ENCODE results near the gene C13orf46. TPM values are rescaled to one million over a fixed set of nuclear protein-coding genes. Genes with fewer than 3 reads are reported as not detected.

Gene C13orf46
- polyA plus RNA-seq, 3 donors, result 0.06 to 0.18 (median 0.15) TPM

DNA sequence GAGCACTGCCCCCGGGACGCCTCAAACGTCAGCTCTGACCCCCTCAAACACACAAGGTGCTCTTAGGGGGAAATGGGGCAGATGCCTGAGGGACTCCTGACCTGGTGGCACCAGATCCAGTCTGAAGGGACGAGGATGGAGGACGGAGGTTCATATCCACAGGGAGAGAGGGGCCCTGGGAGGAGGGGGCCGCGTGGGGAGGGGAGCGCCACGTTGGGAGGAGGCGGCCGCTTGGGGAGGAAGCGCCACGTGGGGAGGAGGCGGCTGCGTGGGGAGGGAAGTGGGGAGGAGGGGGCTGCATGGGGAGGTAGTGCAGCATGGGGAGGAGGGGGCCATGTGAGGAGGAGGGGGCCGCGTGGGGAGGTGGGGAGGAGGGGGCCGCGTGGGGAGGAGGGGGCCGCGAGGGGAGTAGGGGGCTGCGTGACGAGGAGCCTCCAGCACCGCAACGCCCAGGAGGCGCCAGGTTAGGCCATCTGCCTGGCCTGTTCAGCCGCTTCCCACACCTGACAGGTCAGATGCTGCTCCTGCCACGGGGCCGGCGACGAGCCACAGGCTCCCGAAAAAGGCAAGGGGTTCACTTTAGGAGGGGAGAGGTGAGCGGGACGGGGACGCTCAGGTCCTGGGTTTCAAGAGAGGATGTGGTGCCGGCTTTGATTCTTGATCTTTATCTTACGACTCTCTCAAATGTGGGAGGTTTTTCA lies 36.7 kb upstream of the C13orf46 start:
- no peak for DNase-seq

DNA sequence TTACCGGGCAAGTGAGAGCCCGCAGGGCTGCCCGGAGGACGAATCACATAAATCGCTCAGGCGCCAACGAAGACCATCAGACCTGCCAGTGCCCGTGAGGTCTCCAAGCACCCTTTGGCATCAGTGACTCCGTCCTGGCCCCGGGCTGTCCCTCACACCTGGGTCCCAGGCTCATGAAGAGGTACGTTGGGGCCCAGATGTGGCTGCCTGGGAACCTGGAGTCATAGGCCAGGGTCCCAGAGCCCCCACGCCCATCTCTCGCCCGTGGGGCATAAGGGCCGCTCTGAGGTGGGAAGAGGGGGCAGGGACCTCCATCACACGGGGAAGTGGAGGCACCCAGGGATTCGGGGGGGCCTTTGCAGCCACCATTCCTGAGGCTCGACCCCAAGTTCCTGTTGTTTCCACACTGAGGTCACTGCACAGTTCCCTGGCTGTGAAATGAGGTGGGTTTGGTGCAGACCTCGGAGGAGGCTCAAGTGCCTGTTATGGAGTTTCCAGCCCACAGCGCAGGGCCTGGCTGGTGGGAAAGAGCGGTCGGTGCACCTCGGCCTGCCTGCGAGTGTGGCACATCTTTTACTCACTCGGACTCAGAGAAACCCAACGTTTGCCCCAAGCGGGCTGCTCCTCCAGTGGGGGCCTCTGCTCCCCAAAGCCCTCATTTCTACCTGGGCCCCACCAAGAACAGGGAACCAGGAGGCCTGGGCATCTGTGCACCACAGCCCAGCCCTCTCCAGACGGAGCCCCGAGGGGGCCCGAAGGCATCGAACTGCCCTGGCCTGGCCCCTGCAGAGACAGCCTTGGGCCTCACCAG lies 35.9 kb upstream of the C13orf46 start:
- DNase-seq, result no peak

- DNase-seq, result no peak
Measured at GRCh38 chr13:114008964-114009589, 35.2 kb upstream of the C13orf46 start.

GRCh38 chr13:114007566-114007965 lies 33.7 kb upstream of the C13orf46 start:
- no peak for DNase-seq

DNA sequence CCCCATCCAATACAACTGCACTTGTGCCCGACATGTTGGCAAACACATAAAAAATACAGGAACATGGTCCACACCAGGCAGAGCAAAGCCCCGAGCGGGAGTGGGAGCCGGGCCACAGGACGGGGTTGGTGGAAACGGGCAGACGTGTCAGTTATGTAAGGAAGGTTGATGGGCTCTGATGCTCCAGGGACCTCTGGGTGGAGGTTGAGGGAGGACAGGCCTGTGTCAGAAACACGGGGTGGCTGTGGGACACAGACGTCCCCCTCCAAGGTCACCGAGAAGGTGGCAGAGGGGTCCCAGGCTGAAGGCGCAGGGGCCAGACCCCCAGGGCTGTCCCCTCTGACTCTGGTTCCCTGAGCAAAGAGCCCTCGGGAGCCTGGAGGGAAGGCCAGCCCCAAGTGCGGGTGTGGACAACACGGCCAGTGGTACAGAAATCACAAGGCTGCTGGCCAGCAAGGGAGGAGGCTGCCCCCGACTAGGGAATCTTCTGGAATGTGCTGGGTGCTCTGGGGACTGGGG lies 31.4 kb upstream of the C13orf46 start:
- no peak for DNase-seq

- no peak for DNase-seq
Measured at GRCh38 chr13:114004420-114005205, 30.7 kb upstream of the C13orf46 start.

- DNase-seq, result no peak
Measured at GRCh38 chr13:114002771-114003321, 29.0 kb upstream of the C13orf46 start.

- no peak for DNase-seq
Measured at GRCh38 chr13:114002009-114002544, 28.2 kb upstream of the C13orf46 start.

GRCh38 chr13:114001331-114002008 lies 27.6 kb upstream of the C13orf46 start:
- DNase-seq, result no peak

DNA sequence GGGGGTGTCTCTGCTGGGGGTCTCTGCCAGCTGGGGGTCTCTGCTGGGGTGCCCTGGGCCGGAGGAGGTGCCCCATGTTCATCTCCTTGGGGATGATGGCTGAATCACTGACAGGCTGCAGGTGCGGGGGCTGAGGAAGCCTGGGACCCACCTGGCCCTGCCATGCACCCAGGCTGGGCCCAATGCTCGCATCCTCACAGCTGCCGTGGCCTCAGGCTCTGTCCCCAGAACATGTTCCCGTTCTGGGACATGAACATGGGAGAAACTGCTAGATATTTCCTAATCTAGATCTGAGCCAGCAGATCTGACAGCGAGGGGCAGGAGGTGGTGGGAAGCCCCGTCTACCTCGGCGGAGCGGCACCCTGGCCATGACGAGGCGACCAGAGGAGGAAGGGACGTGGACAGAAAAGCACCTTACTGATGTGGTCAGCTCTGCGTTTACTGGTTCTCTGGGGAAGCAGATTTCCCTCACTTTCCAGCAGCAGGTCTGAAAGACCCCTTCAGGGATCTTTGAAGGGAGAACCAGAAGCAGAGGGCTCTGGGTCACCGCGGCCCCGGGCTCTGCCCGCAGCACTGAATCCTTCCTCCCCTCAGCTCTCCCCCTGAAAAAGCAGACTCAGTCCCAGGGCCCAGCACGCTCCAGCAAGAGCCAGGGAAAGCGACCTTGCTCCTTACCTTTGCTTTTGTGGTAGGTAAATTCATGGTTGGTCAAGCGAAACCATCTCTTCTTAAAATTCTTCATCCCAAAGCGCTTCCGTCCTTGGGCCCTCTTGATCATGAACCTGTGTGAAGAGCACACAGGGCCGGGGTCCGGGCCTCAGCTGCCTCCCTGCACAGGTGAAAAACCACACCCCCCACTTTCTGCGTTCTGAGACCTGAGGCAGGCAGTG lies 26.5 kb upstream of the C13orf46 start:
- DNase-seq, result no peak

DNA sequence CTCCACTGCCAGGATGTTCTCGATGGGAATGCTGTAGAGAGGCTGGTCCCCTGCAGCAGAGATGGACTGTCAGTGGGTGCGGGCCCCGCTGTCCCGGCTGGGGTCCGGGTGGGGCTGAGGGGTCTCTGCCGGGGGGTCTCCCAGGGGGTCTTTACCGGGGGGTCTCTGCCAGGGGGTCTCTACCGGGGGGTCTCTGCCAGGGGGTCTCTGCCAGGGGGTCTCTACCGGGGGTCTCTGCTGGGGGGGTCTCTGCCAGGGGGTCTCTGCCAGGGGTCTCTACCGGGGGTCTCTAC lies 25.7 kb upstream of the C13orf46 start:
- DNase-seq, result no peak

- no peak for DNase-seq
Measured at GRCh38 chr13:113998781-113999617, 25.1 kb upstream of the C13orf46 start.

DNA sequence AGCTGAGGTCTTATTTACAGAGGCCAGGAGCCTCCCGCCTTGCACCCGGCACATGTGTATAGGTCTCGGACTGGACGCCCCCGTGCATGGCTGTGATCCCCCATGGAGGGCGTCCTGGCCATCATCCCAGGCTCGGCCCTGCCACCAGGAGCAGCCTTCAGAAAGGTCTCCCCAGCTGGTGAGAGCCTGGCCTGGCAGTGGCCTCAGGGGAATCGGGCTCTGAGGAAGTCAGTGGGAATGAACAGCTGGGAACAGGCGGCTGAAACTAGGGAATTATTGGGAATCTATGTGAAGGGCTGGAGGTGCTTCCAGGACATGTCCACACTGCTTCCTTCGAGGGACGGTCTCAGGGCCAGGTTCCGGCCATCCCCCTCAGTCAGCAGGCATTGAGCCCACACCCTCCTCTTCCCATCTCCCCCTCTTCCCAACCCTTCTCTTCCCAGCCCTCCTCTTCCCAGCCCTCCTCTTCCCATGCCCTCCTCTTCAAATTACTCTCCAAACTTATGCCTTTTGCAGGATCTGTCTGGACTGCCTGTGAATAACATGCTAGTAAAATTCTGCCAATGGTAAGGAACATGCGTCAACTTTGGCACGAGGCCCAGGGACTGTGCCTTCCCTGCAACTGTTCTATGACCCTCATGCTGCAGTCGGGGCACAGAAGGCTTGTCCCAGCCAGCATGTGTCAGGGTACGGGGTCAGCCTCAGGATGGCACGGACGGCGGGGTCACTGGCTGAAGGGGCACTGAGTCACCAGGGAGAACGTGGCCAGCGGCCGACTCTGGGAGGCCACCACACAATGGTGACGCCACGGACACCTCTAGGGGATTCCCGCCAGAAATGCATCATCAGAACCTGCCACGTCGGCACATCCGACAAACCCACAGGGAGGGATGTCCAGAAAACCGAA lies 24.2 kb upstream of the C13orf46 start:
- DNase-seq, result no peak

- no peak for DNase-seq
Measured at GRCh38 chr13:113996912-113997745, 23.3 kb upstream of the C13orf46 start.

DNA sequence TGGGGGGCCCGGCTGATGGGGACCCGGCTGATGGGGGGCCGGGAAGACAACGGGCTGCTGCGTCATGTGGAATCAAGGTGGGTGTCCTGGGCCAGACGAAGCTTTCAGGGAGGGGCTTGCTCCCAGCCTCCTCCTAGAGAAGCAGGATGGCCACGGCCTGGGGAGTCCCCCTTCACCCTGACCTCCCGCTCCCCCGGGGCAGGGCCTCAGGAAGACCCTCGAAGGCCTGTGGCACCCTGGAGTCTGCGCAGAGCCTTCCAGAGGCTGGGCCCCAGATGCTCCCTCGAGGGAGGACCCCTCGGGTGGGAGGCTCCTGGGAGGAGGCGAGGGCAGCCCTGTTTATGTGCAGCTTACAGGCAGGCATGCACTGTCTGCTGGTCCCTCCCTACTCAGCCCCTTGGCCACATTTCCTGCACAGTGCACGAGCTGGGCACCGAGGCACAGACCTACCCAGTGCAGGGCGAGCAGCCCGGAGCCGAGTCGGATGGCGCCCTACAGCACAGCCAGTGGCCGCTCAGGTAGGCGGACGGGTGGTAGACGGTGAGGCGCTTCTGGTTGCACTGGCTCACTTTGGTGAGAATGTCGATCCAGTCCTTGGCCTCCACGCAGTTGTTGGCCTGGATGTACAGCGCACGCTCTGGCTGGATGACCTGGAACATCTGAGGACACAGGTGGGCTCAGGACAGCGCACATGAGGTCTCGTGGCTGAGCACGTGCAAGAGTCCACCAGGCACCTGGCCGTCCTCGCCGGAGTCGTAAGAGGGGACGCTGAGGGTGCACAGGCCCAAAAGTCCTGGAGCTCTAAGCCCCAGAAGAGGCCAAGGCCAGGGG lies 22.4 kb upstream of the C13orf46 start:
- DNase-seq, result no peak

All from renal pelvis (tissue), 4 donors.